ENCODE data around the gene P2RY8.
"Not testable (repeated sequence)": the region's sequence is repeated elsewhere in the genome, so short reads cannot be mapped to it uniquely, and the experiment has no call there.

P2RY8 gene

GRCh38 chrX:1426321-1426720 lies 110.7 kb downstream of the P2RY8 start:
- POLR2A ChIA-PET; H3K27ac ChIP-seq (ENCODE audit: extremely low read depth, low read depth, low read length); H3K4me1 ChIP-seq (ENCODE audit: control insufficient read depth, insufficient read depth, low read length); CTCF ChIA-PET; H3K4me3 ChIP-seq (ENCODE audit: low read depth, low read length); H3K9me3 ChIP-seq (ENCODE audit: control insufficient read depth, insufficient read depth, low read depth, low read length): not testable (repeated sequence)
- H3K36me3 ChIP-seq (ENCODE audit: control insufficient read depth in 2 of 2, insufficient read depth in 1 of 2, low read length in 2 of 2): peaks cover 0 to 21% of the 10 kb centered on the region in 2 experiments; a peak in 2 of 3 replicates

- Histone ChIP-seq H3K4me3 (ENCODE audit: low read depth, low read length) (no peak overlapping the region), H3K27ac (ENCODE audit: extremely low read depth, low read depth, low read length) (no peak overlapping the region), H3K36me3 (ENCODE audit: control insufficient read depth in 2 of 2, insufficient read depth in 1 of 2, low read length in 2 of 2) (peaks cover 0 to 21% of the 10 kb centered on the region in 2 experiments; a peak in 2 of 3 replicates), H3K4me1 (ENCODE audit: control insufficient read depth, insufficient read depth, low read length) (no peaks in the 10 kb centered on the region), H3K9me3 (ENCODE audit: control insufficient read depth, insufficient read depth, low read depth, low read length) (no peaks in the 10 kb centered on the region; the same call in 1 of the 2 replicates)
- POLR2A ChIA-PET: no interaction called here
- TF ChIP-seq KLF1 (tag by site-specific recombination; IDR thresholded peaks at IDR 0.05) (no peak), ZNF140 (tag by site-specific recombination; IDR thresholded peaks at IDR 0.05) (no peak), SP3 (tag by site-specific recombination; IDR thresholded peaks at IDR 0.05) (no peak), ZNF148 (tag by site-specific recombination; IDR thresholded peaks at IDR 0.05; ENCODE audit: borderline replicate concordance) (no peak), ZNF529 (tag by site-specific recombination; IDR thresholded peaks at IDR 0.05; ENCODE audit: insufficient replicate concordance) (no peak)
- TF ChIP-seq, protein P1, sequence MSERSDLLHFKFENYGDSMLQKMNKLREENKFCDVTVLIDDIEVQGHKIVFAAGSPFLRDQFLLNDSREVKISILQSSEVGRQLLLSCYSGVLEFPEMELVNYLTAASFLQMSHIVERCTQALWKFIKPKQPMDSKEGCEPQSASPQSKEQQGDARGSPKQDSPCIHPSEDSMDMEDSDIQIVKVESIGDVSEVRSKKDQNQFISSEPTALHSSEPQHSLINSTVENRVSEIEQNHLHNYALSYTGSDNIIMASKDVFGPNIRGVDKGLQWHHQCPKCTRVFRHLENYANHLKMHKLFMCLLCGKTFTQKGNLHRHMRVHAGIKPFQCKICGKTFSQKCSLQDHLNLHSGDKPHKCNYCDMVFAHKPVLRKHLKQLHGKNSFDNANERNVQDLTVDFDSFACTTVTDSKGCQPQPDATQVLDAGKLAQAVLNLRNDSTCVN (tag by site-specific recombination; optimal IDR thresholded peaks at IDR 0.05): no peak
- CTCF ChIA-PET: no interaction called here
Observed at GRCh38 chrX:1425381-1425780, 111.6 kb downstream of the P2RY8 start.

- Histone ChIP-seq H3K9me3 (ENCODE audit: control insufficient read depth, insufficient read depth, low read depth, low read length) (no peaks in the 10 kb centered on the region; the same call in 1 of the 2 replicates), H3K4me3 (ENCODE audit: low read depth, low read length) (no peak overlapping the region), H3K36me3 (ENCODE audit: control insufficient read depth in 2 of 2, insufficient read depth in 1 of 2, low read length in 2 of 2) (peaks cover 0 to 21% of the 10 kb centered on the region in 2 experiments; a peak in 2 of 3 replicates), H3K4me1 (ENCODE audit: control insufficient read depth, insufficient read depth, low read length) (no peaks in the 10 kb centered on the region), H3K27ac (ENCODE audit: extremely low read depth, low read depth, low read length) (no peak overlapping the region)
- CTCF ChIA-PET: no interaction called here
- POLR2A ChIA-PET: no interaction called here
- TF ChIP-seq REPIN1 (tag by site-specific recombination; IDR thresholded peaks at IDR 0.05; ENCODE audit: low read depth) (no peak), ZNF707 (tag by site-specific recombination; IDR thresholded peaks at IDR 0.05) (no peak; the same call in 1 of the 2 replicates), AEBP2 (tag by site-specific recombination; IDR thresholded peaks at IDR 0.05; ENCODE audit: borderline replicate concordance) (0 out of 2 replicates have a peak, but pooled peaks have one; percentile 42), ZNF221 (tag by site-specific recombination; IDR thresholded peaks at IDR 0.05; ENCODE audit: borderline replicate concordance) (no peak), ZNF114 (tag by site-specific recombination; IDR thresholded peaks at IDR 0.05) (no peak), ZNF121 (tag by site-specific recombination; IDR thresholded peaks at IDR 0.05) (no peak), ZNF473 (tag by site-specific recombination; IDR thresholded peaks at IDR 0.05) (0 out of 2 replicates have a peak, but pooled peaks have one; percentile 41), EGR2 (tag by site-specific recombination; IDR thresholded peaks at IDR 0.05; ENCODE audit: low read depth) (peak; percentile 75), ZNF571 (tag by site-specific recombination; IDR thresholded peaks at IDR 0.05) (no peak), ZNF837 (tag by site-specific recombination; IDR thresholded peaks at IDR 0.05) (no peak), ZNF658 (tag by site-specific recombination; IDR thresholded peaks at IDR 0.05) (no peak), ZNF670 (tag by site-specific recombination; IDR thresholded peaks at IDR 0.05; ENCODE audit: low read depth) (no peak), ZSCAN4 (tag by site-specific recombination; IDR thresholded peaks at IDR 0.05) (no peak), ZBTB8A (tag by site-specific recombination; IDR thresholded peaks at IDR 0.05) (no peak), ZNF26 (tag by site-specific recombination; IDR thresholded peaks at IDR 0.05) (no peak), ZFP3 (tag by site-specific recombination; IDR thresholded peaks at IDR 0.05; ENCODE audit: low read depth) (no peak), ZXDB (tag by site-specific recombination; IDR thresholded peaks at IDR 0.05) (no peak), ZNF366 (tag by site-specific recombination; conservative IDR thresholded peaks at IDR 0.05) (peak; percentile 77)
Observed at GRCh38 chrX:1424147-1424851, 112.7 kb downstream of the P2RY8 start.

Measured in HEK293 (cell line).